Measurements from ENCODE around the gene ZBTB16.
A peak's percentile ranks its signal among the peaks of the same experiment; 100 is the strongest.

ZBTB16 gene

GRCh38 chr11:114215871-114216795, 156.6 kb downstream of the ZBTB16 start:
- no peak overlapping the region for H3K4me3 Mint-ChIP-seq
- TF ChIP-seq CTCF (IDR thresholded peaks at IDR 0.05) = no peak
- DNase-seq = no peak
- H3K27me3 Mint-ChIP-seq (ENCODE audit: low read depth, poor library complexity) = peaks cover 3% of the 10 kb centered on the region
- peak overlapping the region; percentile 11 for H3K27ac Mint-ChIP-seq
- peaks cover 90% of the 10 kb centered on the region for H3K4me1 Mint-ChIP-seq
- no peaks in the 10 kb centered on the region for H3K36me3 Mint-ChIP-seq (ENCODE audit: low read depth)
- H3K9me3 Mint-ChIP-seq = no peaks in the 10 kb centered on the region

GRCh38 chr11:114216796-114217180, 157.3 kb downstream of the ZBTB16 start:
- Mint-ChIP-seq H3K36me3 (ENCODE audit: low read depth) (no peaks in the 10 kb centered on the region), H3K9me3 (no peaks in the 10 kb centered on the region), H3K27ac (no peak overlapping the region), H3K4me3 (no peak overlapping the region), H3K27me3 (ENCODE audit: low read depth, poor library complexity) (peaks cover 3% of the 10 kb centered on the region), H3K4me1 (peaks cover 84% of the 10 kb centered on the region)
- DNase-seq = no peak
- no peak for TF ChIP-seq CTCF (IDR thresholded peaks at IDR 0.05)

GRCh38 chr11:114218508-114218907, 159.0 kb downstream of the ZBTB16 start:
- no peaks in the 10 kb centered on the region for H3K9me3 Mint-ChIP-seq
- H3K27me3 Mint-ChIP-seq (ENCODE audit: low read depth, poor library complexity) = peaks cover 3% of the 10 kb centered on the region
- peaks cover under 1% of the 10 kb centered on the region for H3K36me3 Mint-ChIP-seq (ENCODE audit: low read depth)
- no peak for DNase-seq
- peak overlapping the region; percentile 49 for H3K27ac Mint-ChIP-seq
- TF ChIP-seq CTCF (IDR thresholded peaks at IDR 0.05) = no peak
- no peak overlapping the region for H3K4me3 Mint-ChIP-seq
- peaks cover 67% of the 10 kb centered on the region for H3K4me1 Mint-ChIP-seq

- H3K27ac Mint-ChIP-seq = peak overlapping the region; percentile 97
- peaks cover 2% of the 10 kb centered on the region for H3K9me3 Mint-ChIP-seq
- peaks cover 60% of the 10 kb centered on the region for H3K4me1 Mint-ChIP-seq
- H3K36me3 Mint-ChIP-seq (ENCODE audit: low read depth) = peaks cover 6% of the 10 kb centered on the region
- TF ChIP-seq CTCF (IDR thresholded peaks at IDR 0.05) = no peak
- H3K4me3 Mint-ChIP-seq = no peak overlapping the region
- peaks cover 3% of the 10 kb centered on the region for H3K27me3 Mint-ChIP-seq (ENCODE audit: low read depth, poor library complexity)
- no peak for DNase-seq
These were observed 160.2 kb downstream of the ZBTB16 start for GRCh38 chr11:114219559-114220349.

GRCh38 chr11:114221037-114221436, 161.5 kb downstream of the ZBTB16 start:
- Mint-ChIP-seq H3K27me3 (ENCODE audit: low read depth, poor library complexity) (no peaks in the 10 kb centered on the region), H3K4me3 (no peak overlapping the region), H3K27ac (no peak overlapping the region), H3K4me1 (peaks cover 60% of the 10 kb centered on the region), H3K9me3 (peaks cover 3% of the 10 kb centered on the region), H3K36me3 (ENCODE audit: low read depth) (peaks cover 14% of the 10 kb centered on the region)
- no peak for DNase-seq
- TF ChIP-seq CTCF (IDR thresholded peaks at IDR 0.05) = no peak
